Adipocyte (in vitro differentiated cells): ENCODE data around the gene UBA3.

Source experiments
- DNase-seq: peaks from one replicate; pipeline ENCODE4 v3.0.0-alpha.2; 2015; ENCODE audit warnings: low read depth
- H3K27me3 ChIP-seq: replicated peaks from 2 replicates; pipeline ENCODE4 v1.7.0; 2013; ENCODE audit warnings: mild to moderate bottlenecking, low read length, moderate library complexity; ENCODE audit not compliant: control insufficient read depth, insufficient read depth
- H3K36me3 ChIP-seq: 2 replicates; pipeline ENCODE4 v1.7.0; 2013; ENCODE audit warnings: low read length, mild to moderate bottlenecking, moderate library complexity; ENCODE audit not compliant: control insufficient read depth, insufficient read depth, severe bottlenecking
- H3K4me1 ChIP-seq: 2 replicates; pipeline ENCODE4 v1.7.0; 2013; ENCODE audit warnings: mild to moderate bottlenecking, low read length, moderate library complexity; ENCODE audit not compliant: control insufficient read depth, insufficient read depth
- H3K4me3 ChIP-seq: 2 replicates; pipeline ENCODE4 v1.7.0; 2013; ENCODE audit warnings: mild to moderate bottlenecking, low read length, moderate library complexity
- H3K9ac ChIP-seq: 2 replicates; pipeline ENCODE4 v1.7.0; 2013; ENCODE audit warnings: mild to moderate bottlenecking, low read length, moderate library complexity
- H3K9me3 ChIP-seq: 2 replicates; pipeline ENCODE4 v1.7.0; 2013; ENCODE audit warnings: mild to moderate bottlenecking, low read length, moderate library complexity; ENCODE audit not compliant: control insufficient read depth

The UBA3 gene

GRCh38 chr3:69099576-69099975 lies 19.4 kb upstream of the UBA3 start:
- no peak for DNase-seq
- Histone ChIP-seq H3K4me1 (peaks cover 21% of the 10 kb centered on the region), H3K27me3 (no peaks in the 10 kb centered on the region), H3K4me3 (no peak overlapping the region), H3K9me3 (no peaks in the 10 kb centered on the region), H3K9ac (no peak overlapping the region), H3K36me3 (peaks cover 79% of the 10 kb centered on the region)

DNA sequence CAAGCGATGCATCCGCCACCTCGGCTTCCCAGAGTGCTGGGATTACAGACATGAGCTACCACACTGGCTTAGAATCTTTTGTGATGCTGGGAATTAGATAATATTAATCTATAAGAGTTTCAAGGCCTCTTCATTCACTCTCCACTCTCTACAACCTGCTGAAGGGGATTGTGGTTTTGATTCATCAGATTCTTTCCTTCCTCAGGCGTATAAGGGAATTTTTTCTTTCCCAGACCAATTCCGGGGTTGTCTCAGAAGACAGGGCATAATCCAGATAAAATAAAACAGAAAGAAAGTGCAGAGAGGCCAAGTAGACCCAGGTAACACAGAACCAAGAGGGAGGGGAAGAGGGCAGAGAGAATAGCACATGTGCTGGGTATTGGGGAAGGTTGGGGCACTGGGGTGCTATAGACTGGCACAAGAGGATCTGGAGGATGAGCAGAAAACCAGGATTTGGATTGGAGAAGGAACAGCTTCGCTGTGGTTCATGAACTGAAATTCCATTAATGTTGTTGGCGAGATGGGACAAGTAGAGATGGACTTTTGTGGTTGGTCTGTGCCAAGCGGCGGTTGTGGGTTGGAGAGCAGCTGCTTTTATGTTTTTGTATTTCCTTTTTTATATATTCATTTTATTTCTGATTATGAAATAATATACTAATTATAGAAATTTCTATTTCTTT lies 17.4 kb upstream of the UBA3 start:
- Histone ChIP-seq H3K9me3 (no peaks in the 10 kb centered on the region), H3K4me3 (no peak overlapping the region), H3K4me1 (peaks cover 36% of the 10 kb centered on the region), H3K27me3 (no peaks in the 10 kb centered on the region), H3K9ac (no peak overlapping the region), H3K36me3 (peaks cover 72% of the 10 kb centered on the region)
- no peak for DNase-seq

GRCh38 chr3:69096299-69096698 lies 16.1 kb upstream of the UBA3 start:
- Histone ChIP-seq H3K36me3 (peaks cover 71% of the 10 kb centered on the region), H3K4me3 (no peak overlapping the region), H3K4me1 (peaks cover 42% of the 10 kb centered on the region), H3K9me3 (no peaks in the 10 kb centered on the region), H3K27me3 (no peaks in the 10 kb centered on the region), H3K9ac (no peak overlapping the region)
- no peak for DNase-seq

- no peak for DNase-seq
- Histone ChIP-seq H3K4me1 (peaks cover 45% of the 10 kb centered on the region), H3K27me3 (no peaks in the 10 kb centered on the region), H3K9ac (no peak overlapping the region), H3K36me3 (peaks cover 71% of the 10 kb centered on the region), H3K4me3 (no peak overlapping the region), H3K9me3 (no peaks in the 10 kb centered on the region)
These were observed 15.5 kb upstream of the UBA3 start for GRCh38 chr3:69095636-69096035.

DNA sequence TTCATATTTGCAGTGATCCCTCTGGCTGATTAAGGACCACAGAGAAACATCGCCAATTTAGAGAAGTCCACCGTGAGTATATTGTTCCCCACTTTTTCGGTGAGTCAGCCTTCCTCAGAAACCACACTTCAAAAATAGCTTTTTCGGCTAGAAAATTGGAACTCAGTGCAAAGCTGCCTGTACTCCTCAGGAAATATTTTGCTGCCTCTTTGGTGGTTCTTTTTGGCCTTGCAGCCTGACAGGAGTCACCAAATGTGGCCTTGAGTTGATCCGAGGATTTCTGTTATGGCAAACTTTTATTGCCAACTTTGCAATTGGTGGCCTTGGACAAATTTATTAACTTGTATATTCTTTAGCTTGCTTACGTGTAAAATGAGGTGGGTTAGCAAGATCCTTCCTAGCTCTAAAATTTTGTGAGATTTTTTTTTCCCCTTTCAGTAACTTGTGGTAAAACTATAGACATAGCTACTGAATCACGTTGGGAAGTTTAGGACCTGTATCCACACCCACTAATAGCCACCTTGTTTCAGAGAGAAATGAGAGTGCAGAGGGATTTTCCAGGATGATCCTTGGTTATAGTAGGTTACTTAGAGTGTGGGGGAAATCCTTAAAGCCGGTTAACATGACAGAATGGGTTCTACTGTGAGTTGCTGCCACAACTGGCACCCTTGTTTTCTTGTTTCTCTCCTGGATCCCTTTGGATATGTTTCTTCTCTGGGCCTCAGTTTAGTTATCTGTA lies 14.5 kb upstream of the UBA3 start:
- H3K27me3 ChIP-seq = no peaks in the 10 kb centered on the region
- H3K36me3 ChIP-seq = peaks cover 66% of the 10 kb centered on the region
- H3K4me3 ChIP-seq = no peak overlapping the region
- peak overlapping the region; percentile 32 for H3K9ac ChIP-seq
- peaks cover 55% of the 10 kb centered on the region for H3K4me1 ChIP-seq
- H3K9me3 ChIP-seq = no peaks in the 10 kb centered on the region
- peak; percentile 65 for DNase-seq

GRCh38 chr3:69092030-69092516 lies 11.9 kb upstream of the UBA3 start:
- H3K9me3 ChIP-seq = no peaks in the 10 kb centered on the region
- peaks cover 80% of the 10 kb centered on the region for H3K4me1 ChIP-seq
- no peaks in the 10 kb centered on the region for H3K27me3 ChIP-seq
- no peak overlapping the region for H3K4me3 ChIP-seq
- DNase-seq = no peak
- H3K36me3 ChIP-seq = peaks cover 64% of the 10 kb centered on the region
- H3K9ac ChIP-seq = no peak overlapping the region

GRCh38 chr3:69091389-69092029 lies 11.3 kb upstream of the UBA3 start:
- Histone ChIP-seq H3K9me3 (no peaks in the 10 kb centered on the region), H3K36me3 (peaks cover 61% of the 10 kb centered on the region), H3K4me3 (no peak overlapping the region), H3K27me3 (no peaks in the 10 kb centered on the region), H3K9ac (no peak overlapping the region), H3K4me1 (peaks cover 83% of the 10 kb centered on the region)
- no peak for DNase-seq

- peak overlapping the region; percentile 53 for H3K9ac ChIP-seq
- peaks cover 53% of the 10 kb centered on the region for H3K36me3 ChIP-seq
- peak; percentile 85 for DNase-seq
- no peaks in the 10 kb centered on the region for H3K27me3 ChIP-seq
- peaks cover 74% of the 10 kb centered on the region for H3K4me1 ChIP-seq
- H3K4me3 ChIP-seq = peak overlapping the region; percentile 40
- H3K9me3 ChIP-seq = no peaks in the 10 kb centered on the region
These were observed 9.9 kb upstream of the UBA3 start for GRCh38 chr3:69090021-69090420.

DNA sequence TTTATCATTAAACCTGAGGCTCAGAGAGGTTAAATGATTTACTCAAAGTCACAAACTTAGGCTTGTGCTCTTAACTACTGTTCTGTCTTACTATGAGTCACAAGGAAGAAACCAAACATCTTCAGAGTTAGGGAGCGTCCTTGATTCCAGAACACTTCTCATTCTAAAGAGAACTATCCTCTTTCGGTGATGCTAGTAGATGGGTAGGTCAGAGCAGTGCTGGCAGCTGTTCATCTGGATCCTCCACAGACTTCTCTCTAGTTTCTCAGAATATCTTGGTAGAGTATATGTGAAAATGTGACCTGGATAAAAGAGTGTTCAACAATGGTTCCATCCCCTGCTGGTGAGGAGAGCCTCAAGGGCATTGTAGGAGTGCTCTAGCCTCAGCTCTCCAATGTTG lies 7.9 kb upstream of the UBA3 start:
- peak overlapping the region; percentile 95 for H3K4me3 ChIP-seq
- peak; percentile 42 for DNase-seq
- H3K27me3 ChIP-seq = no peaks in the 10 kb centered on the region
- H3K9me3 ChIP-seq = no peaks in the 10 kb centered on the region
- H3K4me1 ChIP-seq = peaks cover 71% of the 10 kb centered on the region
- H3K36me3 ChIP-seq = peaks cover 40% of the 10 kb centered on the region
- H3K9ac ChIP-seq = peak overlapping the region; percentile 96

GRCh38 chr3:69087030-69087791 lies 7.0 kb upstream of the UBA3 start:
- peaks cover 72% of the 10 kb centered on the region for H3K4me1 ChIP-seq
- H3K27me3 ChIP-seq = no peaks in the 10 kb centered on the region
- H3K4me3 ChIP-seq = peak overlapping the region; percentile 95
- no peak for DNase-seq
- H3K9ac ChIP-seq = peak overlapping the region; percentile 96
- H3K9me3 ChIP-seq = no peaks in the 10 kb centered on the region
- peaks cover 32% of the 10 kb centered on the region for H3K36me3 ChIP-seq
